Adipocyte (in vitro differentiated cells): ENCODE results near the gene SPINT2.

Experiments used
- DNase-seq: peaks from one replicate; pipeline ENCODE4 v3.0.0-alpha.2; 2015; ENCODE audit warnings: low read depth
- H3K27me3 ChIP-seq: replicated peaks from 2 replicates; pipeline ENCODE4 v1.7.0; 2013; ENCODE audit warnings: mild to moderate bottlenecking, low read length, moderate library complexity; ENCODE audit not compliant: control insufficient read depth, insufficient read depth
- H3K36me3 ChIP-seq: 2 replicates; pipeline ENCODE4 v1.7.0; 2013; ENCODE audit warnings: low read length, mild to moderate bottlenecking, moderate library complexity; ENCODE audit not compliant: control insufficient read depth, insufficient read depth, severe bottlenecking
- H3K4me1 ChIP-seq: 2 replicates; pipeline ENCODE4 v1.7.0; 2013; ENCODE audit warnings: mild to moderate bottlenecking, low read length, moderate library complexity; ENCODE audit not compliant: control insufficient read depth, insufficient read depth
- H3K4me3 ChIP-seq: 2 replicates; pipeline ENCODE4 v1.7.0; 2013; ENCODE audit warnings: mild to moderate bottlenecking, low read length, moderate library complexity
- H3K9ac ChIP-seq: 2 replicates; pipeline ENCODE4 v1.7.0; 2013; ENCODE audit warnings: mild to moderate bottlenecking, low read length, moderate library complexity
- H3K9me3 ChIP-seq: 2 replicates; pipeline ENCODE4 v1.7.0; 2013; ENCODE audit warnings: mild to moderate bottlenecking, low read length, moderate library complexity; ENCODE audit not compliant: control insufficient read depth

Gene SPINT2

DNA sequence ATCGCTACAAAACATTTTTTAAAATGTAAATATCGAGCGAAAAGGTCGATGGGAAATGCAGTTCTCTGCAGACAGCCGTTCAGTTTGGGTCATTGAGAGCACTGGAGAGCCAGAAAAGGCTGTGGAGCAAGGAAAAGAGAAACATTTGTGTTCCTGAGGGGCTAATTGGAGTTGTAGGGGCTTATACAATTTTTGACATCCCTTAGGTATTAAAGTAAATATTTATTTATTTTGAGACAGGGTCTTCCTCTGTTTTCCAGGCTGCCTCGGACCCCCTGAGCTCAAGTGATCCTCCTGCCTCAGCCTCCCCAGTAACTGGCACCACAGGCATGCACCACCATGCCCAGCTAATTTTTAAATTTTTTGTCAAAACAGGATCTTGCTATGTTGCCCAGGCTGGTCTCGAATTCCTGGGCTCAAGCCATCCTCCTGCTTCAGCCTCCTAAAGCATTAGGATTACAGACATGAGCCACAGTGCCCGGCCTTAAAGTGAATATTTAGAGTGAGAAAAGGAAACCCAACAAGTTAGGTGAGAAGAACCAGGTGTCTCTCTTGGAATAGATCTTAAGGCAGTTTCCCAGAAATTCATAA is 52.2 kb downstream of the SPINT2 start:
- H3K9me3 ChIP-seq = no peaks in the 10 kb centered on the region
- H3K27me3 ChIP-seq = no peaks in the 10 kb centered on the region
- H3K4me1 ChIP-seq = peaks cover 16% of the 10 kb centered on the region
- peak overlapping the region; percentile 76 for H3K4me3 ChIP-seq
- peak overlapping the region; percentile 80 for H3K9ac ChIP-seq
- H3K36me3 ChIP-seq = no peaks in the 10 kb centered on the region
- no peak for DNase-seq

GRCh38 chr19:38317104-38317612 is 52.8 kb downstream of the SPINT2 start:
- no peaks in the 10 kb centered on the region for H3K27me3 ChIP-seq
- no peak for DNase-seq
- H3K9ac ChIP-seq = no peak overlapping the region
- H3K36me3 ChIP-seq = no peaks in the 10 kb centered on the region
- peaks cover 18% of the 10 kb centered on the region for H3K4me1 ChIP-seq
- no peak overlapping the region for H3K4me3 ChIP-seq
- H3K9me3 ChIP-seq = no peaks in the 10 kb centered on the region

- no peak overlapping the region for H3K9ac ChIP-seq
- no peak for DNase-seq
- H3K9me3 ChIP-seq = no peaks in the 10 kb centered on the region
- peaks cover 18% of the 10 kb centered on the region for H3K4me1 ChIP-seq
- H3K27me3 ChIP-seq = no peaks in the 10 kb centered on the region
- H3K36me3 ChIP-seq = no peaks in the 10 kb centered on the region
- H3K4me3 ChIP-seq = no peak overlapping the region
These were observed 54.3 kb downstream of the SPINT2 start for GRCh38 chr19:38318660-38319059.

DNA sequence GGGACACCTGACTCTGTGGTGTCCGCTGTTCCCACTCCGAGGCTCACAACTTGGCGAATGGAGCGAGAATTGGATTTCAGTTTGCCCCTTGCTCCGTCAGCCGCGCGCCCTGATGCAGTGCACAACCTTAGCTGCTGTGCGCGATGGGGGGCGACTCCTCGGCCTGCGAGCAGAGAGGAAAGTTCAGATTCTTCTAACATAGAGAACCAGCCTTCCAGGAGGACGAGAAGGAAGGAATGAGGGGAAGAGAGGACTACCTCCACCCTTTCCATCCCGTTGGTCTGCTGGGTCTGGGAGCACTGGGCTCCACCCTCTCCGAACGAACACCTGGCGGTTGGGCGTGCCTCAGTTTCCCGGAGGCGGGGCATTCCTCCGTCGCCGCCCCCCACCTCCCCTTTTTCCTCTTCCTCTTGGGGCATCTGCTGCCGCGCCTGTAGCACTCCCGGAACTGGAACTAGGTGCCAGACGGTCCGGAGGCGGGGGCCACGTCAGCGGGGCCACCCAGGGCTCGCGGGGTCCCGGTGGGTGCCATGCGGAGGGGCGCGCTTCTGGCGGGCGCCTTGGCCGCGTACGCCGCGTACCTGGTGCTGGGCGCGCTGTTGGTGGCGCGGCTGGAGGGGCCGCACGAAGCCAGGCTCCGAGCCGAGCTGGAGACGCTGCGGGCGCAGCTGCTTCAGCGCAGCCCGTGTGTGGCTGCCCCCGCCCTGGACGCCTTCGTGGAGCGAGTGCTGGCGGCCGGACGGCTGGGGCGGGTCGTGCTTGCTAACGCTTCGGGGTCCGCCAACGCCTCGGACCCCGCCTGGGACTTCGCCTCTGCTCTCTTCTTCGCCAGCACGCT is 55.3 kb downstream of the SPINT2 start, which contains the start of gene KCNK6:
KCNK6 (plus strand) TSS at position 425 of the 838 bp plus-strand sequence; CDS start at position 531, 106 bp downstream.
- Histone ChIP-seq H3K27me3 (no peaks in the 10 kb centered on the region), H3K4me1 (peaks cover 18% of the 10 kb centered on the region), H3K9ac (peak within 1 kb of the TSS; percentile 88), H3K9me3 (no peaks in the 10 kb centered on the region), H3K4me3 (peak within 1 kb of the TSS; percentile 82), H3K36me3 (peaks cover 1% of the 10 kb centered on the region)
- DNase-seq = peak; percentile 71

DNA sequence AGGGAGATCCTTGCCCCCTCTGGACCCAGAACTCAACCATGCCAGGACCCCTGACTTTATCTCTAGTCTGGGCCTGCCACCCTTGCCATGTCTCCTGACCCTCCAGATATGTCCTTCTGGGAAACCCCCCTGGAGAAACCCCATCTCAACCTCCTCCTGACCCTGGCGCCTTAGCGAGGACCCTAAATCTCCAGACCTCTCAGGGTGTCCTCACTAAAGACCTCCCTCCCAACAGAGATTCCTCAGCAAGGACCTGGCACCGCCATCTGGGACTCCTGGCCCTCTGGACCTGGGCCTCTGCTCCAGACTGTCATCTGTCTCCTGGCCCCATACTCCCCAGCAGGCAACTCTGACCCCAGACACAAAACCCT is 56.6 kb downstream of the SPINT2 start:
- no peak for DNase-seq
- Histone ChIP-seq H3K9ac (peak overlapping the region; percentile 88), H3K4me1 (peaks cover 14% of the 10 kb centered on the region), H3K36me3 (peaks cover 11% of the 10 kb centered on the region), H3K4me3 (peak overlapping the region; percentile 82), H3K9me3 (no peaks in the 10 kb centered on the region), H3K27me3 (no peaks in the 10 kb centered on the region)

- no peak for DNase-seq
- Histone ChIP-seq H3K9me3 (no peaks in the 10 kb centered on the region), H3K4me3 (peak overlapping the region; percentile 82)
These were observed 57.3 kb downstream of the SPINT2 start for GRCh38 chr19:38321646-38322196.

DNA sequence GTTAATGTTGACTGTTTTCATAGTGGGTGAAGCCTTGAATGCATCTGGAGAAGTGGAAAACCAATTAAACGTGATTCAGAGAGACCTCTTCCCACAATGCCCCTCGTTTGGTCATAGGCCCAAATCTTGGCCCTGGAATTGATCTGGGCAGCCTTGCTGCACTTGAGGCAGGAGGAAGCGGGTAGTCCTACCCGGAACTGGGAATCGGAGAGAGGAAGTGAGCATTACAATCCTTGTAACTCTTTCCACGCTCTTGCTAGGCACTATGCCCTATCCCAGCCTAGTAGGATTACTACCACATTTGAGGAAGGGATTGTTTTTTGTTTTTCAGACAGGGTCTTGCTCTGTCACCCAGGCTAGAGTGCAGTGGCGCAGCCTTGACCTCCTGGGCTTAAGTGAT is 58.9 kb downstream of the SPINT2 start:
- Histone ChIP-seq H3K4me1 (peaks cover 14% of the 10 kb centered on the region), H3K27me3 (no peaks in the 10 kb centered on the region), H3K4me3 (no peak overlapping the region), H3K9me3 (no peaks in the 10 kb centered on the region), H3K9ac (no peak overlapping the region), H3K36me3 (peaks cover 28% of the 10 kb centered on the region)
- no peak for DNase-seq

More at GRCh38 chr19:38321646-38322196, 57.3 kb downstream of the SPINT2 start:
- H3K36me3 ChIP-seq = peaks cover 14% of the 10 kb centered on the region
- peaks cover 14% of the 10 kb centered on the region for H3K4me1 ChIP-seq
- H3K9ac ChIP-seq = peak overlapping the region; percentile 88
- no peaks in the 10 kb centered on the region for H3K27me3 ChIP-seq

GRCh38 chr19:38324431-38324830 is 60.1 kb downstream of the SPINT2 start:
- H3K36me3 ChIP-seq = peaks cover 28% of the 10 kb centered on the region
- no peak for DNase-seq
- H3K4me1 ChIP-seq = peaks cover 13% of the 10 kb centered on the region
- H3K9ac ChIP-seq = no peak overlapping the region
- H3K27me3 ChIP-seq = no peaks in the 10 kb centered on the region
- no peak overlapping the region for H3K4me3 ChIP-seq
- H3K9me3 ChIP-seq = no peaks in the 10 kb centered on the region

- Histone ChIP-seq H3K4me1 (peaks cover 2% of the 10 kb centered on the region), H3K9ac (no peak overlapping the region), H3K36me3 (peaks cover 28% of the 10 kb centered on the region), H3K4me3 (no peak overlapping the region), H3K27me3 (no peaks in the 10 kb centered on the region), H3K9me3 (no peaks in the 10 kb centered on the region)
- no peak for DNase-seq
These were observed 62.2 kb downstream of the SPINT2 start for GRCh38 chr19:38326591-38326990.

DNA sequence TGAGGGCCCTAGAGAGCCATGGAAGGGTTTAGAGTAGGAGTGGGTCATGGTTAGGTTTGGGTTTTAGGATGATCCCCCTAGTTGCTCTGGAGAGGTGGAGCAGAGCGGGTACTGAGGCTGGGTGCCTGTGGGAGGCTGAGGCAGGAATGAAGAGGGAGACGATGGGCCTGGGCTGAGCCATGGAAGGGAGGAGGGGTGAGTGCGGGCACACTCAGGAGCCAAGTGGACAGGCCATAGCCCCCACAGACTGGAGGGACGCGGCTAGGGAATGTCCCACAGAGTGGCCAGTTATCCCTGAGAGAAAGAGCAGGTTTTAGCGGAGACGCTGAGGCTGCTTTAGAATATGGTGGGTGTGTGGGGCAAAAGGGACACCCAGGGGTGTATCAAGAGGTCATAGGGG is 65.3 kb downstream of the SPINT2 start:
- no peak overlapping the region for H3K9ac ChIP-seq
- DNase-seq = no peak
- no peaks in the 10 kb centered on the region for H3K27me3 ChIP-seq
- H3K9me3 ChIP-seq = no peaks in the 10 kb centered on the region
- peaks cover 27% of the 10 kb centered on the region for H3K36me3 ChIP-seq
- H3K4me3 ChIP-seq = no peak overlapping the region
- H3K4me1 ChIP-seq = no peaks in the 10 kb centered on the region

DNA sequence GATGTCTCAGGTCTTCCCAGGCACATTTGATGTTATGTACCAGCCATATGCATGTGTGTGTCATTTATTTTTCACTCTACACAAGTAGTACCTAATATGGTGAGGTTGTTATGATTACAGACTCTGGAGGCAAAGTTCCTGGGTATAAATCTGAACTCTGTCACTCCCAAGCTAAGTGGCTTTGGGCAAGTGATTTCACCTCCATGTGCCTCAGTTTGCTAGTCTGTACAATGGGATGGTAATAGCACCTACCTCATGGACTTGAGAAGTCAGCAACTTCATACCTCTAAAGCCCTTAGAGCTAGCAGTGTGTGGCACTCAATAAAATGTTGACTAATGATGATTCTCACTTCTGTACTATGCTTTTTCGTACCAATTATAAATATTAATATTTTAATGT is 67.4 kb downstream of the SPINT2 start:
- Histone ChIP-seq H3K9me3 (no peaks in the 10 kb centered on the region), H3K36me3 (peaks cover 15% of the 10 kb centered on the region), H3K9ac (no peak overlapping the region), H3K4me3 (no peak overlapping the region), H3K27me3 (no peaks in the 10 kb centered on the region), H3K4me1 (no peaks in the 10 kb centered on the region)
- DNase-seq = no peak
